Stimulated activated CD8-positive, alpha-beta memory T cell treated with anti-CD3 and anti-CD28 coated beads, Interleukin-15, amount 100 ng/mL, for 48 hours (primary cell): ENCODE results near the gene PAX6.

Experiments
- DNase-seq, 2 donors: peaks; one replicate each; pipeline ENCODE4 v3.0.0-alpha.2; 2020; ENCODE audit warnings: low read depth in 2 of 2

PAX6 gene

GRCh38 chr11:31810779-31811647 is at the start of gene PAX6:
TSS of gene PAX6 (minus strand) at chr11:31811322. CDS start at chr11:31806411, 4,911 bp downstream.
- no peak for DNase-seq

GRCh38 chr11:31860391-31860790 is 49.3 kb upstream of the PAX6 start:
- DNase-seq: no peak

DNA sequence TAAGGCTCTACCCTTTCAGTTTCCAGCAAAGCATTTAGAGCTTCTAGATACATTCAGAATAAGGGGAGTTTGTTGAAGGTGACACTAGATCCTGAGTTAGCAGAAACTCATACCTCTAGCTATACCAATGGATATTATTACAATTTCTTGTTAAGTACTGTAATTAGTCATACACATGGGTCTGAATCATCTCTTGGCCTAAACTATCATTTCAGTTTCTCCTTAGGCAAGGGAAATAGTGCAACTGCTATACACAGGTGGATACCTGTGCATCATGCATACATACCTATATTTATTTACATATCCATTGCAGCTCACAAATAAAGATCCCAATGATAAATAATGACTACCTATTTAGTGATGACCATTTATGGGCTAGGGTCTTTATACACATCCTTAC is 45.1 kb upstream of the PAX6 start:
- DNase-seq: no peak

- no peak for DNase-seq
These were observed 44.3 kb upstream of the PAX6 start for GRCh38 chr11:31855466-31855865.

DNA sequence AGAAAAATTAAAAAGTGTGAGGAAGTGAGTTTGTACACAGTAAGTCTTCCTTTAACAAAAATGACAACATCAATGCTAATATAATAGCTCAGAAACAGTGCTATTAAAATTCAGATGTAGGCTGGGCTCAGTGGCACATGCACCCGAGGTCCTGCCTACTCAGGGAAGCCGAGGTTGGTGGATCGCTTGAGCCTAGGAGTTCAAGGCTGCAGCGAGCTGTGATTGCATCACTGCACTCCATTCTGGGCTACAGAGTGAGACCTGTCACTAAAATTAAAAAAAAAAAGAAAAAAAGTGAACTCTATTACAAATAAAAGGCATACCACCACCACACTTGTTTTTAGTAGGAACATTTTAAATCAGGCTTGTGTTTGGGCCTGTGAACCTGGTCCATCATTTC is 39.2 kb upstream of the PAX6 start:
- DNase-seq: no peak

- no peak for DNase-seq
These were observed 36.6 kb upstream of the PAX6 start for GRCh38 chr11:31847761-31848160.

- no peak for DNase-seq
These were observed 34.2 kb upstream of the PAX6 start for GRCh38 chr11:31845331-31845730.

DNA sequence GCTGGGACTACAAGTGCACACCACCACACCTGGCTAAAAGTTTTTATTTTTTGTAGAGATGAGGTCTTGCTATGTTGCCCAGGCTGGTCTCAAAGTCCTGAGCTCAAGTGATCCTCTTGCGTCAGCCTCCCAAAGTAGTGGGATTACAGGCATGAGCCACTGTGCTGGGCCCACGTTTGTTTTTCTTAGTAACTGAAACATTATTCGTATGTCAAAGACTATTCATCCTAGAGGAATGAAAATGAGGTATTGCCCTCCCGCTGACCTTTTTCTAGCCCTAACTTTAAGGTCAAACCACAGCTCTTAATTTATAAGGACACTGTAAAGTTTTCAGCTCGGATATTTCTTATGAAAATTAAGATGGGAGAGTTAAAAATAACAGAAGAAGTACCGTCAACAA is 33.2 kb upstream of the PAX6 start:
- no peak for DNase-seq

- no peak for DNase-seq
These were observed 30.3 kb upstream of the PAX6 start for GRCh38 chr11:31841435-31841834.

GRCh38 chr11:31834237-31834636 is 23.1 kb upstream of the PAX6 start:
- DNase-seq: no peak

GRCh38 chr11:31830406-31830805 is 19.3 kb upstream of the PAX6 start:
- DNase-seq: no peak

DNA sequence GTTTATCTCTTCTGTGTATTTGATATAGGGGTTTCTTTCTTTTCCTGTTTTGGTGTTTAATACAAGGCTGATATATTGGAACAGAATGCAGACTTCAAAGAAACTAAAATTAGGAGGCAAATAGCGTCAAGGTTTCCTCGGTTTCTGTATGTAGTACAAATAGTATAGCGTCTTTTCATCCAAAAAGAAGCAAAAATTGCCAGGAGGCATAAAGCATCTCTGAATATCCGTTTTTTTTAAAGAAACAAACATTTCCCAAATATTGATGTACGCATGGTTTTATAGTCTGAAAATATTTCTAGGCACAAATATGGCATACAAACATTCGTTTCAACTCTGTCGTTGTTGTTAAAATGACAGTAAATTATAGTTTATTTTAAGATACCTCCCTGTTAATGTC is 17.1 kb upstream of the PAX6 start:
- DNase-seq: no peak

DNA sequence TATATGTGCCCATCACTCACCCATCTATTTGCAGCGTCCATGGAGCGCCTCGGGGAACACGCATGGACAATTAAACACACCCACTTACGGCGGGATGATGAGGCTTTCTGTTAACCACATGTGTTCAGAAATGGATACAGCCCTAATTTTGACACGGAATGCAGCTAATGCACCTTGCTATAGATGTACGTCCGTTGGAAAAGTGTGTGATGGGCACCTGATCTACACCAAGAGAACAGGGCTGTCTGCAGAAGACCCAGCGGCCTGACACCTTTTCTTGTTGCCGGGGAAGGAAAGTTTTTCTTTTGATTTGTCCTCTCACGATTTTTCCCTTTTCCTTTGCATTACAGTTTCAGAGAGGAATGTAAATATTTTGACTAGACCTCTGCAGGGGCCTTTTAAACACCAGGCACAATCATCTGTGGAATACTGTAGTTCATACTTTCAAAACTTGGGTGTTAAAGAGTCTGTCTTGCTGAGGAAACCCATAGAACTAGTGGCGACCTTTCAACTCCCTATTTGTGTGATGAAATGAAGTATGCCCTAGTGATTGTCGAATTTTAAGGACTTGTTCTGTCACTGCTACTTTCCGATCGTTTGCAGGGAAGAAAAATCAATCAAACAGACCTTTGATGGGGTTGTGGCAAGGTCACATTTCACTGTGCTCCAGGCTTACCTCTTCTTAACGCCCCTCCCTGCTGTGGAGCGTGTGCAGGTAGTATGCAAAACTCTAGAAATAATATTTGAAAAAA is 16.5 kb upstream of the PAX6 start:
- DNase-seq: no peak

GRCh38 chr11:31826536-31827438 is 15.7 kb upstream of the PAX6 start:
- no peak for DNase-seq

- DNase-seq: no peak
These were observed 14.8 kb upstream of the PAX6 start for GRCh38 chr11:31825838-31826484.

DNA sequence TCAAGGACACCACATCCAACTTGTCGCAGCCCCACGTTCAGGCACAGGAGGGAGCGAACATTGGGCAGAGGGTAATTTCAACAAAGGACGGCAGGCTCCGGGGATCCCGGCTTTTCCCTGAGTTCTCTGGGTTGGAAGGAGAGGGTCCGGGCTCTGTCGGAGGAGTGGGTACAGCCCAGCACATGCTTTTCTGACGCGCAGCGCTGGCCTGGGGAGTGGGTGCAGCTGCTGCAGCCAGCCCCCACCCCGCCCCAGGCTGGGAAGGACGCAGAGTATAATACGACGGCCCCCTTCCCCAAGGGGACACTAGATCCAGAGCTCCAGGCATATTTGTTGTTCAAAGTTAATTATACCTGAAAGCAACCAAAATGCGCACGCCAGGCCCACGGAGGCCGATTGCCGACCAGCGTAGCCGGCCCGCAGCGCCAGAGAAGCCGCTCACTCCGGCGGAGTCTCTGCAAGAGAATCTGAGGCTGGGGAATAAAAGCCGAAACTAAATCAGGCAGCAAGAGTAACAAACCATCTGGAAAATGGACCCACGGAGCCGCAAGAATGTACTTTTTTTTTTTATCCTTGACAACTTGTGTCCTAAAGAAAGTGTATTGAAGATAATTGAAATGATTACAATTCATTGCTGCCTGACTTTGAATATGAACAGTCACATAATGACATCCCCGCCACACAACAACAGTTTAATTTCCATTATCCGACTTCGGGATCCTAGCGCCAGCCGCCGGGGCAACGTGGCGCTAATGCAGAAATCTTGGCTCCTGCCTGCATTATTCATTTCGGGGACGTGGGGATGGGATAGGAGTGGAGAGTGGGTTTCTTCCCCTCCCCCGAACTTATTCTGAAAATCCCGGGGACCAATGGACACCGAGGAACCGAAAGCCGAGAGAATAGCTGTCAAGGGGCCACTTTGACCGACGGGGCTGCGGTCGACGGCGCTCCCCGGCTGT is 14.0 kb upstream of the PAX6 start:
- no peak for DNase-seq

GRCh38 chr11:31824332-31824878 is 13.3 kb upstream of the PAX6 start:
- DNase-seq: no peak

GRCh38 chr11:31823644-31824331 is 12.7 kb upstream of the PAX6 start:
- no peak for DNase-seq

GRCh38 chr11:31822927-31823643 is 12.0 kb upstream of the PAX6 start:
- no peak for DNase-seq
